ENCODE measurements around the gene NATD1.

- TF ChIP-seq CTCF (IDR thresholded peaks at IDR 0.05) (no peak), POLR2A (IDR thresholded peaks at IDR 0.05) (no peak)
Observed at GRCh38 chr17:21262259-21262993, 9.2 kb upstream of the NATD1 start.
